H1 (cell line): ENCODE data around the gene FBXL17. TPM values are rescaled to one million over a fixed set of nuclear protein-coding genes. Genes with fewer than 3 reads are reported as not detected.

Experiments used
- CTCF ChIA-PET: fragments of 300-600 bp; sonication (Branson Sonifier 250); formaldehyde crosslinking; loops from one replicate; lab custom pipeline; 2021; ENCODE audit not compliant: partially characterized antibody; lab: Charles Lee
- POLR2A ChIA-PET: fragments of 300-600 bp; sonication (Branson Sonifier 250); formaldehyde crosslinking; loops from one replicate; lab custom pipeline; 2021; ENCODE audit warnings: inconsistent platforms; ENCODE audit not compliant: partially characterized antibody; lab: Charles Lee
- DNase-seq, 2 experiments: peaks; one replicate each; pipeline versions ENCODE4 v3.0.0 to v3.0.0-alpha.2; 2010 to 2022; ENCODE audit warnings: low spot score in 2 of 2, low read depth in 1 of 2, mixed read lengths in 1 of 2
- FAIRE-seq: peaks from 2 replicates; lab custom pipeline; 2011; peaks lifted over from hg19 to GRCh38; lab: Jason Lieb, UNC
- H2AFZ ChIP-seq: 2 replicates; pipeline ENCODE4 v1.8.1; 2012; ENCODE audit warnings: low read length, inconsistent platforms
- H2AK5ac ChIP-seq: 2 replicates; pipeline ENCODE4 v1.6.1; 2013; ENCODE audit warnings: low read depth, low read length
- H2BK120ac ChIP-seq: replicated peaks from 2 replicates; pipeline ENCODE3; 2013; ENCODE audit warnings: low read depth, low read length, inconsistent platforms
- H2BK12ac ChIP-seq: 2 replicates; pipeline ENCODE4 v1.6.1; 2013; ENCODE audit warnings: low read depth, low read length
- H2BK15ac ChIP-seq: 2 replicates; pipeline ENCODE4 v1.6.1; 2013; ENCODE audit warnings: low read length
- H2BK20ac ChIP-seq: 2 replicates; pipeline ENCODE4 v1.6.1; 2013; ENCODE audit warnings: low read length
- H2BK5ac ChIP-seq: 2 replicates; pipeline ENCODE4 v1.6.1; 2013; ENCODE audit warnings: low read depth, low read length
- H3K14ac ChIP-seq: 2 replicates; pipeline ENCODE4 v1.6.1; 2013; ENCODE audit warnings: inconsistent platforms; ENCODE audit not compliant: insufficient read length
- H3K18ac ChIP-seq: 2 replicates; pipeline ENCODE4 v1.6.1; 2013; ENCODE audit warnings: low read length; ENCODE audit errors: extremely low read depth
- H3K23ac ChIP-seq: 2 replicates; pipeline ENCODE4 v1.6.1; 2013; ENCODE audit warnings: inconsistent platforms; ENCODE audit not compliant: insufficient read length
- H3K23me2 ChIP-seq: 2 replicates; pipeline ENCODE4 v1.6.1; 2013; ENCODE audit warnings: low read depth, low read length
- H3K27ac ChIP-seq: 2 replicates; pipeline ENCODE4 v1.6.1; 2011; ENCODE audit warnings: low read depth, low read length, inconsistent platforms
- H3K27me3 ChIP-seq, 4 experiments: replicated peaks in 1 of 4; 1 replicate in 1 of 4; 2 replicates in 3 of 4; pipeline versions ENCODE4 v1.6.1 to v1.8.1; 2011 to 2013; ENCODE audit warnings: low read length in 3 of 4, mild to moderate bottlenecking in 3 of 4, inconsistent platforms in 2 of 4, mixed read lengths in 2 of 4, moderate library complexity in 1 of 4; ENCODE audit not compliant: control insufficient read depth in 3 of 4, insufficient read depth in 3 of 4; ENCODE audit errors: extremely low read depth in 1 of 4
- H3K36me3 ChIP-seq, 4 experiments: 2 replicates each; pipeline versions ENCODE4 v1.6.1 to v1.8.1; 2011 to 2013; ENCODE audit warnings: mild to moderate bottlenecking in 4 of 4, low read length in 3 of 4, moderate library complexity in 2 of 4, control low read depth in 1 of 4, inconsistent platforms in 1 of 4; ENCODE audit not compliant: insufficient read depth in 4 of 4, control insufficient read depth in 2 of 4
- H3K4ac ChIP-seq: replicated peaks from 2 replicates; pipeline ENCODE3; 2013; ENCODE audit warnings: low read length, low read depth, mixed read lengths, inconsistent platforms; ENCODE audit not compliant: insufficient read length
- H3K4me1 ChIP-seq, 4 experiments: replicated peaks in 1 of 4; 1 replicate in 1 of 4; 2 replicates in 3 of 4; pipeline versions ENCODE4 v1.6.1 to v1.8.1; 2011 to 2013; ENCODE audit warnings: low read length in 3 of 4, inconsistent platforms in 2 of 4, mixed read lengths in 1 of 4; ENCODE audit not compliant: insufficient read depth in 4 of 4, control insufficient read depth in 3 of 4
- H3K4me2 ChIP-seq, 2 experiments: 2 replicates each; pipeline versions ENCODE4 v1.6.1 to v1.8.1; 2011 to 2013; ENCODE audit warnings: low read depth in 2 of 2, low read length in 2 of 2, control low read depth in 1 of 2, inconsistent platforms in 1 of 2, mild to moderate bottlenecking in 1 of 2; ENCODE audit not compliant: insufficient read depth in 1 of 2
- H3K4me3 ChIP-seq, 4 experiments: fragments of 200-600, 300-600 bp in 1 of 4; sonication (generic), shearing (Covaris generic), sonication (Bioruptor Twin) in 1 of 4; 2 replicates each; pipeline versions ENCODE4 v1.5.1 to v1.8.1; 2011 to 2016; ENCODE audit warnings: low read length in 4 of 4, low read depth in 3 of 4, control low read depth in 2 of 4, inconsistent platforms in 2 of 4, mild to moderate bottlenecking in 2 of 4, mixed read lengths in 1 of 4, moderate library complexity in 1 of 4; ENCODE audit not compliant: insufficient read depth in 2 of 4; ENCODE audit errors: extremely low read depth in 1 of 4
- H3K56ac ChIP-seq: replicated peaks from 2 replicates; pipeline ENCODE3; 2013; ENCODE audit warnings: low read depth, mild to moderate bottlenecking, mixed read lengths, low read length, inconsistent platforms; ENCODE audit not compliant: insufficient read length
- H3K79me1 ChIP-seq: 2 replicates; pipeline ENCODE4 v1.6.1; 2013; ENCODE audit warnings: low read depth, low read length, control low read depth
- H3K79me2 ChIP-seq, 2 experiments: 2 replicates each; pipeline versions ENCODE4 v1.6.1 to v1.8.1; 2012 to 2013; ENCODE audit warnings: low read length in 2 of 2, mild to moderate bottlenecking in 2 of 2, inconsistent platforms in 1 of 2; ENCODE audit not compliant: insufficient read depth in 2 of 2, control insufficient read depth in 1 of 2
- H3K9ac ChIP-seq, 4 experiments: replicated peaks in 1 of 4; 1 replicate in 1 of 4; 2 replicates in 3 of 4; pipeline versions ENCODE4 v1.6.1 to v1.8.1; 2011 to 2013; ENCODE audit warnings: low read depth in 3 of 4, low read length in 3 of 4, control low read depth in 2 of 4, mild to moderate bottlenecking in 2 of 4, moderate library complexity in 2 of 4, inconsistent platforms in 1 of 4; ENCODE audit errors: extremely low read depth in 1 of 4
- H3K9me3 ChIP-seq, 2 experiments: 2 replicates each; pipeline versions ENCODE4 v1.6.1 to v1.8.1; 2012 to 2013; ENCODE audit warnings: mild to moderate bottlenecking in 2 of 2, moderate library complexity in 2 of 2, control low read depth in 1 of 2, inconsistent platforms in 1 of 2, low read depth in 1 of 2, low read length in 1 of 2, mixed read lengths in 1 of 2; ENCODE audit not compliant: insufficient read depth in 2 of 2
- H4K20me1 ChIP-seq, 2 experiments: replicated peaks in 1 of 2; 2 replicates each; pipeline versions ENCODE3 to v1.8.1; 2011 to 2013; ENCODE audit warnings: inconsistent platforms in 2 of 2, low read length in 2 of 2, mild to moderate bottlenecking in 1 of 2; ENCODE audit not compliant: insufficient read depth in 2 of 2, control insufficient read depth in 1 of 2
- H4K5ac ChIP-seq: 2 replicates; pipeline ENCODE4 v1.6.1; 2013; ENCODE audit warnings: low read length, low read depth, mixed read lengths, inconsistent platforms; ENCODE audit not compliant: insufficient read length
- H4K8ac ChIP-seq: 2 replicates; pipeline ENCODE4 v1.8.0; 2013; ENCODE audit warnings: mild to moderate bottlenecking, moderate library complexity, low read length, inconsistent platforms; ENCODE audit not compliant: insufficient read depth; ENCODE audit errors: extremely low read depth
- H4K91ac ChIP-seq: replicated peaks from 2 replicates; pipeline ENCODE3; 2013; ENCODE audit warnings: low read length, mixed read lengths, inconsistent platforms; ENCODE audit not compliant: insufficient read length
- TBP ChIP-seq: IDR thresholded peaks from 2 replicates; pipeline ENCODE4 v1.6.1; 2011; ENCODE audit warnings: low read depth, low read length, improper control_type of control experiment
- WGBS, 2 experiments: shearing (Covaris generic) in 1 of 2; methylation state at CpG; one replicate each; pipeline versions ENCODE4 v1.1.6 to v1.1.7; 2013 to 2015; ENCODE audit warnings: low lambda C conversion rate in 2 of 2, mixed read lengths in 2 of 2, inconsistent platforms in 1 of 2, low coverage in 1 of 2, missing lambda C conversion rate in 1 of 2; ENCODE audit not compliant: insufficient replicate concordance in 2 of 2, insufficient coverage in 1 of 2, insufficient read length in 1 of 2; ENCODE audit errors: extremely low coverage in 1 of 2, missing lambda C conversion rate in 1 of 2; 5-methylcytosine and 5-hydroxymethylcytosine counted together
- polyA plus RNA-seq, 7 experiments: library from polyadenylated mRNA; depleted of rRNA in 3 of 7; stranded (reverse) in 5 of 7; unstranded in 2 of 7; fragments of >200 nt in 5 of 7; fragments of 200-250 nt in 2 of 7; gene quantifications; 1 replicate in 5 of 7; 2 replicates in 1 of 7; 4 replicates in 1 of 7; pipeline versions ENCODE4 v1.2.1 to v1.2.3, GENCODE V29; 2011 to 2013; ENCODE audit warnings: missing spikeins in 2 of 7, mixed read lengths in 2 of 7
- total RNA-seq: library from RNA; stranded (reverse); fragmentation: NEBNext Ultra II Directional; extraction: Animal tissue kit (Norgen Biotek cat#: 25700); gene quantifications from 2 replicates; pipeline ENCODE4 v1.2.1, GENCODE V29; 2021

FBXL17 gene
- total and polyA plus RNA-seq, 2 of the 8 experiments (the other 6 are each of a cell fraction or from before 2014, with no cell fraction given), result 0.35 to 4.3 TPM

DNA sequence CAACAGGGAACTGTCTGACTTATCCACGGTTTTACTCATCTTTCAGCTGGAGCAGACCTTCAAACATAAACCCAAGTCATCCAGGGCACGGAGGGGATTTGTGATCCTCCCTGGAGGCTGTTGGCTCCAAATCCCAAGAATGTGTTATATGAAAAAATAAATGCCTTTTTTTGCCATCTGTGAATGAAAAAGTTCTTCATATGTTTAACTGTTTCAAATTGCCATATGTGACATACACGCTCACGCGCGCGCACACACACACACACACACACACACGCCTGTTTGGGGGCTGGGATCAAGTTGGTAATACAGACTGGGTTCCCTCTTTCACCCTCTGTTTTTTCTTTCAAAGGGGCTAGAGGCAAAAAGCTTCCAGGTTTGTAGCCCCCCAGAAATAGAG lies 546.8 kb downstream of the FBXL17 start:
- Histone ChIP-seq H3K56ac (no peak overlapping the region), H2BK120ac (no peak overlapping the region), H2BK15ac (no peak overlapping the region), H4K20me1 (no peaks in the 10 kb centered on the region), H3K4me3 (no peak overlapping the region), H3K23me2 (no peaks in the 10 kb centered on the region), H3K23ac (no peak overlapping the region), H2BK5ac (no peak overlapping the region), H3K18ac (no peak overlapping the region), H3K36me3 (no peaks in the 10 kb centered on the region; a peak in 1 of 8 replicates), H2AFZ (no peak overlapping the region), H3K9me3 (no peaks in the 10 kb centered on the region), H4K8ac (no peak overlapping the region), H3K79me2 (no peaks in the 10 kb centered on the region), H2BK12ac (no peak overlapping the region), H3K79me1 (no peaks in the 10 kb centered on the region), H3K27ac (no peak overlapping the region), H3K14ac (no peak overlapping the region), H3K4me2 (no peak overlapping the region), H3K9ac (no peak overlapping the region), H2AK5ac (no peak overlapping the region), H4K91ac (no peak overlapping the region), H2BK20ac (no peak overlapping the region), H3K4ac (no peak overlapping the region), H3K4me1 (no peaks in the 10 kb centered on the region), H4K5ac (no peak overlapping the region), H3K27me3 (no peaks in the 10 kb centered on the region)
- no peak for DNase-seq
- CTCF ChIA-PET, result no interaction called here
- POLR2A ChIA-PET, result no interaction called here
- 91% methylated on average over 8 of the region's 8 CpGs; no CpG with 5 or more reads in 1 of the 2 experiments for WGBS, 2 experiments
- FAIRE-seq, result no peak
- no peak for TF ChIP-seq TBP
